Measurements from ENCODE around the gene IFT27.

Gene IFT27

DNA sequence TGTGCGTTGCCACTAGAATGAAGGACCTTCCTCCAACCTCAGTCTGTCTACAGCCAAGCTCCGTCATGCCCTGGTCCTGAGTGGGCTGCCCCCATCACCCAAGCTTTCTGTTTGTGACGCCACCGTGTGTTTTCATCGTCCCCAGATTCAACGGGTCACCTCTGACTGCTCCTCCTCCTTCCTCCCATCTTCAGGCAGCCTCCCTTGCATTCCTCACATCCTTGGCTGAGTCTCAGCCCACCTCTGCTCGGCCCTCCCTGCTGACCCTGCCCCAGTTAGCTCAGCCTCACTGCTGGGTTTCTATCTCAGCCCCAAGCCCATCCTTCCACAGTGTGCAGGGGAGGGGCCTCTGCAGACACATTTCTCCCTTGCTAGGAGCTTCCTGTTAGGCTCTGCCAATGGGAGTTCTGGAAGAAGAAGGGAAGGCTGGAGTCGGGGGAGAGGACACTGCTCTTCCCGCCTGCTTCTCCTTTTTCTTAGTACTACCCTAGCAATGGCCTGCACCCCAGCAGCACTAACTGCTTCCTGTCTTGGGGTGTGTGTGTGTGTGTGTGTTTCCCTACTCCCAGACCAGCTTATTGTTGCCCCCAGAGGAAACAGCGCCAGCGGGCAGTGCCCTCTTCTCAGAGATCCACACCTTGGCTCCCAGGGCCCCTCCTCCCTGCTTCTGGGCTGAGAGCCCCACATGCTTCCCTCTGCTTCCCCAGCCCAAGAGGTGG is 5.2 kb downstream of the IFT27 start:
- Histone ChIP-seq H3K27ac (ENCODE audit: low read length) (no peak overlapping the region), H3K4me3 (ENCODE audit: low read length) (no peak overlapping the region), H3K4me1 (ENCODE audit: insufficient read depth, low read length) (no peaks in the 10 kb centered on the region), H3K27me3 (ENCODE audit: insufficient read depth, low read length) (no peaks in the 10 kb centered on the region), H3K36me3 (ENCODE audit: insufficient read depth, low read depth, low read length) (peaks cover 26% of the 10 kb centered on the region), H3K9ac (ENCODE audit: low read depth, low read length) (no peak overlapping the region), H3K9me3 (ENCODE audit: insufficient read depth, low read depth, low read length) (no peaks in the 10 kb centered on the region)

DNA sequence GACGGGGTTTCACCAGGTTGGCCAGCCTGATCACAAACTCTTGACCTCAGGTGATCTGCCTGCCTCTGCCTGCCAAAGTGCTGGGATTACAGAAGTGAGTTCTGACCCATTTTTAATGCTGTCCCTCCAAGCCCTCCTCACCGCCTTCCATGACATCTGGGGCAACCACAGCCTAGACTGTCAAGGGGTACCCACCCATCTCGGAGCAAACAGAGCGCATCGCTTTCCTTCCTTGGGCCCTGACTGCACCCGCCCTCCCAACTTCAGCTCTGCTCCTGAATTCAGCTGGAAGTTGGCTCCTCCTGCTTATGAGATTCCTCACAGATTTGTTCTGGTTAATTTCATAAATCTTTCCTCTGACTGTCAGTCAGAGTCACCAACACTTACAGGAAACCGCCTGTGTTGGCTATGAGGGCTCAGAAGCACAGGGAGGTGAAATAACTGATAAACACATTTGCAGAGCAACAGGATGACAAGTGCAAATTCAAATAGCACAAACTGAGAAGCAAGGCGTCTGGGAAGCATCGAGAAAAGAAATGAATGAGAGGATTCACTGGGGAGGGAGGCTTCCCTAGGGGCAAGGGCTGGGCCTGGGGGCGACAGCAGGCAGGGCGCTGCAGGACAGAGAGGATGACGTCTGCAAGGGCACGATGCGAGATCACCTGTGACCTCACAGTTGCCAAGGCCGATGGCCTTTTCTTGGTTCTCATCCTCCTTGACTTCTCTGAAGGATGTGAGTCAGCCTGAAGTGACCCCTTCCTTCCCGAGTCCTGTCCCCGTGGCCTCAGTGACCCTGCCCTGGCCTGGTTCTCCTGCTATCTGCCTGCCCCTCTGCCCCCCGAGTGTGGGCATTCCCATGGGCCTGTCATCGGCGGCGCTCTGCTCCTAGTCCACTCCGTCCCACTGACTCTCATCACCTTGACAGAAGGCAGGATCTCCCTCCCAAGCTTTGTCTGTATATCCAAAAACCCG is 6.1 kb downstream of the IFT27 start:
- H3K9ac ChIP-seq (ENCODE audit: low read depth, low read length) = no peak overlapping the region
- H3K4me1 ChIP-seq (ENCODE audit: insufficient read depth, low read length) = no peaks in the 10 kb centered on the region

DNA sequence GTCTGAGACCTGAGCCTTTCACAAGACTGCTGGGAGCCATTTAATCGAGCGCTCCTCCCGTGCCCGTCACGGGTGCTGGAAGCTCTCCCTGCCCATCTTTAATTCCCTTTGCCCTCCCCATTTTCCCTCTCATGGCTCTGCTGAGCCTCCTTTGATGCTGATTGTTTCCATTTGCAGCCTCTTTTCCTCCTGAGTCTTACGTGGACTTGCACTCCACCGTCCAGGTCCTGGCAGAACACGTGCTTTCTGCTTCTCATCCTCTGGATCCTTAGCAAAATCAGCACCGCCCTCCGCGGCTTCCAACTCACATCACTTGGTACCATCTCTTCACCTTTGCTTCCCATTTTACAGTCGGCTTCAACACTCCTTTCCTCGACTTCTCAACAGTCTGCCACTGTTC is 7.3 kb downstream of the IFT27 start:
- no peak overlapping the region for H3K4me3 ChIP-seq (ENCODE audit: low read length)
- no peaks in the 10 kb centered on the region for H3K27me3 ChIP-seq (ENCODE audit: insufficient read depth, low read length)
- no peaks in the 10 kb centered on the region for H3K4me1 ChIP-seq (ENCODE audit: insufficient read depth, low read length)
- peaks cover 36% of the 10 kb centered on the region for H3K36me3 ChIP-seq (ENCODE audit: insufficient read depth, low read depth, low read length)
- H3K27ac ChIP-seq (ENCODE audit: low read length) = no peak overlapping the region
- H3K9ac ChIP-seq (ENCODE audit: low read depth, low read length) = no peak overlapping the region
- H3K9me3 ChIP-seq (ENCODE audit: insufficient read depth, low read depth, low read length) = no peaks in the 10 kb centered on the region

More for the DNA sequence above, 6.1 kb downstream of the IFT27 start:
- peaks cover 31% of the 10 kb centered on the region for H3K36me3 ChIP-seq (ENCODE audit: insufficient read depth, low read depth, low read length)
- no peak overlapping the region for H3K4me3 ChIP-seq (ENCODE audit: low read length)
- H3K27ac ChIP-seq (ENCODE audit: low read length) = no peak overlapping the region
- H3K27me3 ChIP-seq (ENCODE audit: insufficient read depth, low read length) = no peaks in the 10 kb centered on the region
- H3K9me3 ChIP-seq (ENCODE audit: insufficient read depth, low read depth, low read length) = no peaks in the 10 kb centered on the region

DNA sequence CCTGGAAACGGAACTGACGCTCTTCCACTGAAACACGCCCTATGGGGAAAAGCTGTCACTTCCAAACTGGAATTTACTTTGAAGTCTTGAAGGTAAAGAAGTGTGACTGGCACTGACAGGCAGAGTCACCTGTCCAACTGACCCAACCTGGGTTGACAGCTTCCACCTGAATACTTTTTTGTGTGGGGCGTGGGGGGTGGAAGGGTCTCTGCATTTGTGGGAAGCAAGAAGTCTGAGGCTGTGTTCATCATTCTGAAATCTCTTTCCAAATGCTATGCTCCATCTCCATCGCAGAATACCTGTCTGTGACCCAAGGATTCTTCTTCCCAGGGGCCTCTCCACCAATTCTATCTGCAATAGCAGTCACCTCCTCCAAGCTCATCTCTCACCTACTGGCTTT is 7.8 kb downstream of the IFT27 start:
- Histone ChIP-seq H3K27me3 (ENCODE audit: insufficient read depth, low read length) (no peaks in the 10 kb centered on the region), H3K4me1 (ENCODE audit: insufficient read depth, low read length) (no peaks in the 10 kb centered on the region), H3K4me3 (ENCODE audit: low read length) (no peak overlapping the region), H3K27ac (ENCODE audit: low read length) (no peak overlapping the region), H3K9ac (ENCODE audit: low read depth, low read length) (no peak overlapping the region), H3K9me3 (ENCODE audit: insufficient read depth, low read depth, low read length) (no peaks in the 10 kb centered on the region), H3K36me3 (ENCODE audit: insufficient read depth, low read depth, low read length) (peaks cover 41% of the 10 kb centered on the region)

DNA sequence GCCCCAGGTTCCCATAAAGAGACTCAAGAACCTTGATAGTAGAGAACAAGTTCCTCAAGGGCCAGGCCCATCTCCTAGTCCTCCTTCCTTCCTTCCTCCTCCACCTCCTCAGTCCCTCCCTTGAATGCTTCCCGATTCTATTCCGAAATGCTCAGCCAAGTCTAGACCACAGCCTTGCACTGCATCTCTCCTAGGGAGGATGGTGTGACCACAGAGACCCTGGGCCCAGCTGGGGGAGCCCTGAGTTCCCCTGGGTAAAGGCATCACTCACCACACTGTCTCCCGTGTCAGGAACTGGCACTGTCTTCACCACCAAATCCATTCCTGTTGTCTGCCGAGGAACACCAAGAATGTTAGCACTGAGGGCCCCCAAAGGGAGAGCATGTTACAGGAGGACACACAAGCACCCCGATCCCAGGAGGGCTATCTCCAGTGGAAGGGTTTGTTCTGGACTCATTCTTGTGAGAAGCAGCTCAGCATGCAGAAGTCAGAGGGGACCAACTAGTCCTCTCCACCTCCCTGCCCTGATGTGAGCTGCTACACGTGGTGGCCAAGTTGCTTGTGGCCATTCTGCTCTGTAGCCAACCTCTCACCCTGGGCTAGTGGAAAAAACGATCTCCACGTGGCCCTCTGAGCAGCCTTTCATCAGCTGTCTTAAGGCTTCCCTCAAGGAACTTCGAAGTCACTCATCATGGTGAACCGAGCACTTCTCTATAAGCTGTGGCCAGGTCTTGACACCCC is 8.7 kb downstream of the IFT27 start:
- peaks cover 47% of the 10 kb centered on the region for H3K36me3 ChIP-seq (ENCODE audit: insufficient read depth, low read depth, low read length)
- no peak overlapping the region for H3K27ac ChIP-seq (ENCODE audit: low read length)
- no peaks in the 10 kb centered on the region for H3K4me1 ChIP-seq (ENCODE audit: insufficient read depth, low read length)

DNA sequence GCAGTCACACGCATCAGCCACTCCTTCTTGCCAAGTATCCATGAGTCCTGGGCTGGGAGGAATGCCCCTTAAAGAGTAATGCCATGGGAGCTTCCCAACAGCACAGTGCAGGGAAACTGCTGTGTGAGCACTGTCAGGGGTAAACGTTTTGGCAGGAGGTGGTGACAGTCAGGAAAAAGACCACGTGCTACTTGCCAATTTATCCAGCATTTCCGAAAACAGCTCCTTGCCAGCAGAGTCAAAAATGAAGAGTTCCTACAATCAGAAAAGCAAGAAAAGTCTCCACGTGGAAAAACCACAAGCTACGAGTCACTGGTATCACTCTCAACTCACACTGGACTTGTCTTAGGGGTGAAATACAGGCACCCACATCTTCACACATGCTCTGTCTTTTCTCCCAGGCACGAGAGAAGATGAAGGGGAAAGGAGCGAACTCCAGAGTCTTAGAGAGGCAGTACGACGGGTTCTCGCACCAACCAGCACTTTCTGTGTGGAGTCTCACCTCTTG is 9.9 kb downstream of the IFT27 start:
- Histone ChIP-seq H3K4me3 (ENCODE audit: low read length) (no peak overlapping the region), H3K27ac (ENCODE audit: low read length) (no peak overlapping the region), H3K27me3 (ENCODE audit: insufficient read depth, low read length) (no peaks in the 10 kb centered on the region), H3K9me3 (ENCODE audit: insufficient read depth, low read depth, low read length) (no peaks in the 10 kb centered on the region), H3K4me1 (ENCODE audit: insufficient read depth, low read length) (no peaks in the 10 kb centered on the region), H3K36me3 (ENCODE audit: insufficient read depth, low read depth, low read length) (peaks cover 50% of the 10 kb centered on the region), H3K9ac (ENCODE audit: low read depth, low read length) (no peak overlapping the region)

More for the DNA sequence above, 8.7 kb downstream of the IFT27 start:
- Histone ChIP-seq H3K9ac (ENCODE audit: low read depth, low read length) (no peak overlapping the region; the same call in 1 of the 2 replicates), H3K4me3 (ENCODE audit: low read length) (no peak overlapping the region), H3K27me3 (ENCODE audit: insufficient read depth, low read length) (no peaks in the 10 kb centered on the region), H3K9me3 (ENCODE audit: insufficient read depth, low read depth, low read length) (no peaks in the 10 kb centered on the region)

DNA sequence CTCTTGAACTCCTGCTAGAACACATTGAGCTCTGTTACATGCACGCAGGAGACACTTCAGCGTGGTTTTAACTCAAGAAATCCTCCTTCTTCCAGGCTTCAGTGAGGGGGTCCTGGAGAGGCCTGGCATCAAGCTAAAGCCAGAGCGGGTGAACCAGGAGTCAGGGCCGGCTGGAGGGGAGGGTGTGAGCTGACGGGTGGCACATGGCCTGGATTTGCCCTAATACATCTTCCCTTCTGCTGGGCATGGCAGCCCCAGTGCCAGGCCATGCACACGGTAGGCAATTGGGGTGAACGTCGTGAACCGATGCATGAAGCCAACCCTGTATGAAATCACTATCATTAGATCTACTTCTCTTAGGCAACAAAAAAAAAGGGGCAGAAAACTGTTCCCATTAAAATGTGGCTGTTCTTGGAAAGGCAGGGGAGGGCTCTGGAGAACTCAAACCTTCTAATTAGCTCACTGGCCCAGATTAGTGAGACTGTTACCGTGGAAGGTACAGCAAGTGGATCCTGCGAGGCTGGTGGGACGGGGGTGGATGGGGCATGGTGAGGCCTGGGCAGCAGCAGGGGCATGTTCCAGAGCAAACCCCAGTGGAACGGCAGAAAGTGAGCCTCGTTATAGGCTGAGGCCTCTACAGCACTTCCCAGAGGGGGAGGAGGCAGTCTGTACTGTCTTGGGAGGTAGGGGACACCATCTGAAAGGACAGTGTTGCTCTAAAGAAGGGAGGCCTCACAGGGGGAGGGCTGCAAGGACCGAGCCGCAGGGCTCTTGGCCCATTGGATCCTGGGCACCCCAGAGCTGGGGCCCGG is 10.6 kb downstream of the IFT27 start:
- Histone ChIP-seq H3K36me3 (ENCODE audit: insufficient read depth, low read depth, low read length) (peaks cover 49% of the 10 kb centered on the region), H3K4me1 (ENCODE audit: insufficient read depth, low read length) (no peaks in the 10 kb centered on the region), H3K4me3 (ENCODE audit: low read length) (no peak overlapping the region), H3K9ac (ENCODE audit: low read depth, low read length) (no peak overlapping the region), H3K9me3 (ENCODE audit: insufficient read depth, low read depth, low read length) (no peaks in the 10 kb centered on the region), H3K27me3 (ENCODE audit: insufficient read depth, low read length) (no peaks in the 10 kb centered on the region), H3K27ac (ENCODE audit: low read length) (no peak overlapping the region)

DNA sequence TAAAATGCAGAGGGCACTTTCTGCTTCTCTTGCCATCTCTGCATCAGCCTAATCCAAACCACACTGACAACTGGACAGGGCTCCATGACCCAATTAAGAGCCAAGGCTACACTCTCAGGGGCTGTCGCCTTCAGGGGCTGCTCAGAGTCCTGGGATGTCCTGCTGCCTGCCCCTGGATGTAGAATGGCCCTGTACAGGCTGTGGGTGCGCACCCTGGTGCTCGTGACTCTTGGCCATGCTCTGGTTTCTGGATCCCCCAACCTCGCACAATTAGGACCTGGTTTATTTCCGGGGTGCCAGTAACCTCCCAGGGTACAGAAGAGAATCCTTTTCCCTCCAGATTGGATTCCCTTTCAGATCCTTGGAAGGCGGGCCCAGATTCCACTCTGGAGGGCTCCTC is 11.3 kb downstream of the IFT27 start:
- H3K9me3 ChIP-seq (ENCODE audit: insufficient read depth, low read depth, low read length) = no peaks in the 10 kb centered on the region
- peaks cover 49% of the 10 kb centered on the region for H3K36me3 ChIP-seq (ENCODE audit: insufficient read depth, low read depth, low read length)
- no peaks in the 10 kb centered on the region for H3K27me3 ChIP-seq (ENCODE audit: insufficient read depth, low read length)
- H3K4me3 ChIP-seq (ENCODE audit: low read length) = no peak overlapping the region
- no peak overlapping the region for H3K27ac ChIP-seq (ENCODE audit: low read length)
- H3K4me1 ChIP-seq (ENCODE audit: insufficient read depth, low read length) = no peaks in the 10 kb centered on the region
- no peak overlapping the region for H3K9ac ChIP-seq (ENCODE audit: low read depth, low read length)

DNA sequence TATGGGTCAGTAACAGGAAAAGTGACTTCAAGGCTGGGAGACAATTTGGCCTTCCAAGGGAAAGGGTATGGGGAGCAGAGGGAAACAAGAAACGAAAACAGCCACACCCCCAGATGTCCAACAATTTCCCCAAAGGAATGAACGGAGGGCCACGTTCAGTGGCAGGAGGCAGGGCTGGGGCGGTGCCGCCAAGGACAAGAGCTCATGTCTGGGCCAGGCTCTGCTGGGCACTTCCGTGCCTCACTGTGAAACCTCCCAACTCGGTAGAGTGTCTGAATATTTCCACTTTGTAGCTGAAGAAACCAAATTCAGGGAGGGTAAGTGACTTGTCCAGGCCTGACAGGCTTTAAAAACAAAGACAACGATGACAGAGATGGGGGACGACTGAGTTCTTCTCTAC is 11.9 kb downstream of the IFT27 start:
- Histone ChIP-seq H3K4me1 (ENCODE audit: insufficient read depth, low read length) (no peaks in the 10 kb centered on the region), H3K27me3 (ENCODE audit: insufficient read depth, low read length) (no peaks in the 10 kb centered on the region), H3K9me3 (ENCODE audit: insufficient read depth, low read depth, low read length) (no peaks in the 10 kb centered on the region)

DNA sequence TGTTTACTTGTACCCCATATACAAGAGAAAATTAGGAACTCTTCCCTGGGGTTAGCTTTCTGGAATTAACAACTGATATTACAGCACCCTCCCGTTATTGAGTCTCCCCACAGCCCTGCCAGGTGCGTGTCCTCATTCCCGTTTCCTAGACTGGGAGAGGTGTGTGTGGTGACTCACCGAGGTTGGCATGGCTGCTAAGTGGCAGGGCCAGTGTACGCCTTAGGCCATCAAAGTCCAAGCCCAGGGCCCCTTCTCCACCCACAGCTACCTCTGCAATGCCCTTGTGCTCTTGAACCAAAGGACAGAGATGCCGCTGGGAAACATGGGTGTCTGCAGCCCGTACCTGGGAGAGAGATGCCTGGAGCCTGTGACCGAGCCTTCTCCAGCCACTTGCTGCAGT is 12.3 kb downstream of the IFT27 start:
- Histone ChIP-seq H3K27ac (ENCODE audit: low read length) (no peak overlapping the region), H3K9me3 (ENCODE audit: insufficient read depth, low read depth, low read length) (no peaks in the 10 kb centered on the region), H3K9ac (ENCODE audit: low read depth, low read length) (no peak overlapping the region), H3K4me1 (ENCODE audit: insufficient read depth, low read length) (no peaks in the 10 kb centered on the region), H3K4me3 (ENCODE audit: low read length) (no peak overlapping the region), H3K27me3 (ENCODE audit: insufficient read depth, low read length) (no peaks in the 10 kb centered on the region), H3K36me3 (ENCODE audit: insufficient read depth, low read depth, low read length) (peaks cover 49% of the 10 kb centered on the region)

More for the DNA sequence above, 11.9 kb downstream of the IFT27 start:
- Histone ChIP-seq H3K36me3 (ENCODE audit: insufficient read depth, low read depth, low read length) (peaks cover 49% of the 10 kb centered on the region), H3K4me3 (ENCODE audit: low read length) (no peak overlapping the region), H3K9ac (ENCODE audit: low read depth, low read length) (no peak overlapping the region), H3K27ac (ENCODE audit: low read length) (no peak overlapping the region)
